Measurements from ENCODE around the gene DOK3.

DNA sequence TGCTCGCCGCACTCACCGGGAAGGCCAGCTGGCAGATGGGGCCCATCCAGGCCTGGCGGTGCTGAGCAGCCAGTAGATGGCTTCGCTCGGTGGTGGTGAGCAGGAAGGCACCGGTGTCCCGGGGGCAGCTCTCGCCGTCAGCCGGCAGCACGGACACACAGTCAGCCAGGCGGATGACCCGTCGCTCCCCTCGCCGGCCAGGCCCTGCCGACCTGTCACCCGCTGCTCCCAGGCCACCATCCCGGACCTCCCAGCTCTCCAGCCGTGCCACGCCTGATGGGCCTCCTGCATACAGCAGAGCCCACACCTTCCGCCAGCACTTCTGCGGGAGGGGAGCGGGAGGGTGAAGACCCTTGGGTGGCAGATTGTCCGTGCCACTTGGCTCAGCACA, 1.4 kb downstream of the DOK3 start:
- TF ChIP-seq, protein P1, sequence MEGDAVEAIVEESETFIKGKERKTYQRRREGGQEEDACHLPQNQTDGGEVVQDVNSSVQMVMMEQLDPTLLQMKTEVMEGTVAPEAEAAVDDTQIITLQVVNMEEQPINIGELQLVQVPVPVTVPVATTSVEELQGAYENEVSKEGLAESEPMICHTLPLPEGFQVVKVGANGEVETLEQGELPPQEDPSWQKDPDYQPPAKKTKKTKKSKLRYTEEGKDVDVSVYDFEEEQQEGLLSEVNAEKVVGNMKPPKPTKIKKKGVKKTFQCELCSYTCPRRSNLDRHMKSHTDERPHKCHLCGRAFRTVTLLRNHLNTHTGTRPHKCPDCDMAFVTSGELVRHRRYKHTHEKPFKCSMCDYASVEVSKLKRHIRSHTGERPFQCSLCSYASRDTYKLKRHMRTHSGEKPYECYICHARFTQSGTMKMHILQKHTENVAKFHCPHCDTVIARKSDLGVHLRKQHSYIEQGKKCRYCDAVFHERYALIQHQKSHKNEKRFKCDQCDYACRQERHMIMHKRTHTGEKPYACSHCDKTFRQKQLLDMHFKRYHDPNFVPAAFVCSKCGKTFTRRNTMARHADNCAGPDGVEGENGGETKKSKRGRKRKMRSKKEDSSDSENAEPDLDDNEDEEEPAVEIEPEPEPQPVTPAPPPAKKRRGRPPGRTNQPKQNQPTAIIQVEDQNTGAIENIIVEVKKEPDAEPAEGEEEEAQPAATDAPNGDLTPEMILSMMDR (conservative IDR thresholded peaks at IDR 0.05; ENCODE audit: low read length), result no peak
- TF ChIP-seq EZH2phosphoT487 (IDR thresholded peaks at IDR 0.05; ENCODE audit: borderline replicate concordance), result no peak
